MM.1S (cell line): ENCODE measurements around the gene TPPP2.

ENCODE experiments used
- EZH2 ChIP-seq: fragments of 300-600 bp; sonication (generic); optimal IDR thresholded peaks from 2 replicates; pipeline ENCODE3; 2017; ENCODE audit warnings: low read depth, mild to moderate bottlenecking, antibody characterized with exemption, low read length, mixed read lengths
- EZH2phosphoT487 ChIP-seq: fragments of 300-600 bp; sonication (generic); IDR thresholded peaks from 2 replicates; pipeline ENCODE4 v1.6.1; 2018; ENCODE audit warnings: antibody characterized with exemption, low read length
- TF ChIP-seq, protein P1 (sequence below): fragments of 300-600 bp; sonication (generic); IDR thresholded peaks from 2 replicates; pipeline ENCODE4 v1.5.1; 2016; ENCODE audit warnings: antibody characterized with exemption, low read length, mixed read lengths

DNA sequence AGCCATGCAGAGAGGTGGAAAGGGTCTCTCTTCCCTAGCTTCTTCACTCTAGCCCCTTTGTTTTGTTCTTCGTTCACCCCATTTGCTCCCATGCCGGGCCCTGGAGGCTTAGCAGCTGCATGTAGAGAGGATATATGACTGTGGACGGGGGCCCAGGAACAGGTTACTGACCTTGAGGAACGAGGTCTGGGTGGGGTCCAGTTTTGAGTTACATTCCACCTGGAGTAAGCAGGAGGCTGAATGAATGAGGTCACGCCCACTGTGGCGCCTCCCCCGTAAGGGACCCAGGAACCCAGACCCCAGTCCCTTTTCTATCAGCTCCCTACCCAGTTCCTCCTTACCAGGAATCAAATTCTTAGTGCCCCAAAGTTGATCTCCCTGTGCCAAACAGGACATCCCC lies 11.7 kb upstream of the TPPP2 start:
- TF ChIP-seq, protein P1, sequence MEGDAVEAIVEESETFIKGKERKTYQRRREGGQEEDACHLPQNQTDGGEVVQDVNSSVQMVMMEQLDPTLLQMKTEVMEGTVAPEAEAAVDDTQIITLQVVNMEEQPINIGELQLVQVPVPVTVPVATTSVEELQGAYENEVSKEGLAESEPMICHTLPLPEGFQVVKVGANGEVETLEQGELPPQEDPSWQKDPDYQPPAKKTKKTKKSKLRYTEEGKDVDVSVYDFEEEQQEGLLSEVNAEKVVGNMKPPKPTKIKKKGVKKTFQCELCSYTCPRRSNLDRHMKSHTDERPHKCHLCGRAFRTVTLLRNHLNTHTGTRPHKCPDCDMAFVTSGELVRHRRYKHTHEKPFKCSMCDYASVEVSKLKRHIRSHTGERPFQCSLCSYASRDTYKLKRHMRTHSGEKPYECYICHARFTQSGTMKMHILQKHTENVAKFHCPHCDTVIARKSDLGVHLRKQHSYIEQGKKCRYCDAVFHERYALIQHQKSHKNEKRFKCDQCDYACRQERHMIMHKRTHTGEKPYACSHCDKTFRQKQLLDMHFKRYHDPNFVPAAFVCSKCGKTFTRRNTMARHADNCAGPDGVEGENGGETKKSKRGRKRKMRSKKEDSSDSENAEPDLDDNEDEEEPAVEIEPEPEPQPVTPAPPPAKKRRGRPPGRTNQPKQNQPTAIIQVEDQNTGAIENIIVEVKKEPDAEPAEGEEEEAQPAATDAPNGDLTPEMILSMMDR = no peak
- TF ChIP-seq EZH2 = no peak
- no peak for TF ChIP-seq EZH2phosphoT487
